Measurements from ENCODE around the gene RSBN1.
"Not testable (repeated sequence)": the region's sequence is repeated elsewhere in the genome, so short reads cannot be mapped to it uniquely, and the experiment has no call there.

The RSBN1 gene

DNA sequence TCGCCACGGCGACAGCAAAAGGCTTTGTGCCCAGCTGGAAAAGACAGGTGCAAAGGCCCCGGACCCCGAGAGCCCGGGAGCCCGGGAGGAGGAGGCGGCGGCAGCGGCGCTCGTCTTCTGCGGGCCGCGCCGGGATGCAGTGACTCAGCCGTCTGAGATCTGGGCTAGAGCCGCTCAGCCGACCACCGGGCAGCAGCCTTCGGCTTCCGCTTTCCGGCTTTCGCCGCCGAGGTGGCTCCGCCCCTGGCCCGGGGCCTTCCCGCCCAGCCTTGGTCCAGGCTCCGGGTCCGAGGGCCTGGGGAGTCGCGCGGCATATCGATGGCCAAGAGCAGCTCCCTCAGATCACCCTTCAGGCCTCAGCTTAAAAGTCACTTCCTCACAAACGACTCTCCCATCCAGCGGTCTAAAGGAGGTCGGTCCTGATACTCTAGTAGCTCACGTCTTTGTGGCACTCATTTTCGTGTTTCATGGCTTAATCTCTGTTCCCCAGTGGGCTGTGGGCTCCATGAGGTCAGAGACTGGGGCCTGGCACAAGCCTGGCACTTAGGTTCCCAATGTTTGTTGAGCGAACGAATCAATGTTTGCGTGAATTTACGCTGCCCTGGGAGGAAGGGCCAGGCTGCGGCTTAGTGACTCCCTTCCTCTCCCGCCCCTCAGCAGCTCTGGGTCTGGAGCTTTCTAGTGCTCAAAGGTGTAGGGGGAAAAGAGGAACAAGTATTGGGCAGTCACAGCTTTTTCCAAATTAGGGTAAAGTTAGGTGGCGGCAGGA lies 52.8 kb downstream of the RSBN1 start, which contains the start of gene PHTF1:
TSS of gene PHTF1 (minus strand) at position 154 of the 769 bp plus-strand sequence. CDS start 783 bp downstream, outside the sequence.
- peaks cover 6% of the 10 kb centered on the region for H3K4me1 ChIP-seq (ENCODE audit: control insufficient read depth, insufficient read depth, low read length, poor library complexity, severe bottlenecking)
- H3K4me3 ChIP-seq (ENCODE audit: extremely low read depth, insufficient read depth, low read length, poor library complexity, severe bottlenecking) = peak within 1 kb of the TSS; percentile 85
- no peaks in the 10 kb centered on the region for H3K9me3 ChIP-seq (ENCODE audit: control insufficient read depth, low read length)
- peak within 1 kb of the TSS; percentile 98 for H3K27ac ChIP-seq (ENCODE audit: low read depth, low read length, severe bottlenecking)
- WGBS, 2 experiments (ENCODE audit: insufficient coverage in 2 of 2) = 1% methylated on average over 37 to 39 of the region's 47 CpGs
- H3K36me3 ChIP-seq (ENCODE audit: control insufficient read depth, insufficient read depth, low read length) = peaks cover 26% of the 10 kb centered on the region

DNA sequence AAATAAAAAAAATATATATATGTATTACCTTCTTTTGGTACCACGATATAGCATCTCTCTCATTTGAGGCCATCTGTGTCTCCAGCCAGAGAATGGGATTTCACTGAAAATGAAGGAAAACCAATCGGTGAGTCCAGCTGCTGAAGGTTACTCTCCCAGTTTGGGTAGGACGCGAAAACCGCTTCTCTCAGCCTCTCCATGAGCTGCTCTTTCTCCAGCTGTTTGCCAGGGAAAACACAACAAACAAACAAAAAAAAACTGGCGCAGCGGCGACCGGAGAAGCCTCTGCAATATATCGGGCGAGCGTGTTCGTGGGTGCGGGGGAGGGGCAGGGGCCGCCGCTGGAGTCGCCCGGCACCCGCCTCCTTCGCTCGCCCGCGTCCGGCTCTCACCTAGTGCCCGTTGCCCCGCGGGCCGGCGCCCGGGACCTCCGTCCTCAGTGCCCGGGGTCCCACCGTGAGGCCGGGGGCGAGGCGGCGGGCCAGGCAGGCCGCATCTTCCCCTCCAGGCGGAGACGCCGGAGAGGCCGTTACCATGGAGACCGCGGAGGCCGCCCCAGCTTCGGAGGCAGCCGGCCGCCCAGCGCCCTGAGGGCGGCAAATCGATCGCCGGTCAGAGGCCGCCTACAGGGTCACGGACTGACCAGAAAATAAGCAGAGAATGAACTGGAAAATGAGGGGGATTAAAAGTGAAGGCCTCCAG lies 53.5 kb downstream of the RSBN1 start:
- H3K9me3 ChIP-seq (ENCODE audit: control insufficient read depth, low read length) = no peaks in the 10 kb centered on the region
- H3K27ac ChIP-seq (ENCODE audit: low read depth, low read length, severe bottlenecking) = peak overlapping the region; percentile 98
- 0 to 2% methylated on average over 23 to 32 of the region's 55 CpGs for WGBS, 2 experiments (ENCODE audit: insufficient coverage in 2 of 2)
- peak overlapping the region; percentile 85 for H3K4me3 ChIP-seq (ENCODE audit: extremely low read depth, insufficient read depth, low read length, poor library complexity, severe bottlenecking)
- H3K36me3 ChIP-seq (ENCODE audit: control insufficient read depth, insufficient read depth, low read length) = peaks cover 28% of the 10 kb centered on the region
- H3K4me1 ChIP-seq (ENCODE audit: control insufficient read depth, insufficient read depth, low read length, poor library complexity, severe bottlenecking) = peaks cover 6% of the 10 kb centered on the region

DNA sequence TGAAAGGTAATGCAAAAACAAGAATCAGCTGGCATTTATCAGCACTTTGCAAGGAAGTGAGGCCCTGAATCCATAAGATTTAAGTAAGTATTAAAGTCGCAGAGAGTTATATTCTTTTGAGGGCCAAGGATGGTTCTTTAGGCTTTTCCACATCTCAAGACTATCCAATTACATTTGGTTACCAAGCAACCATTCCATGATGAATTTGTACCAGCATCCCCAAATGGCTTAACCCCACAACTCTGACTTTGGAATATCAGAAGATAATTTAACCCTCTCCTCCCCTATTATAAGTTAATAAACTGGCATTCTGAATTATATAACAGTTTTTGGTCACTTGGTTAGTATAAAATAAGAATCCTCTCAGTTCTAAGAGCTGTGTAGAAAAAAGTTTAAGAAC lies 55.8 kb downstream of the RSBN1 start:
- H3K4me1 ChIP-seq (ENCODE audit: control insufficient read depth, insufficient read depth, low read length, poor library complexity, severe bottlenecking) = peaks cover 6% of the 10 kb centered on the region
- H3K36me3 ChIP-seq (ENCODE audit: control insufficient read depth, insufficient read depth, low read length) = peaks cover 35% of the 10 kb centered on the region
- WGBS, 2 experiments (ENCODE audit: insufficient coverage in 2 of 2) = no CpG with 5 or more reads among the region's 1 CpG
- H3K4me3 ChIP-seq (ENCODE audit: extremely low read depth, insufficient read depth, low read length, poor library complexity, severe bottlenecking) = peak overlapping the region; percentile 85
- H3K27ac ChIP-seq (ENCODE audit: low read depth, low read length, severe bottlenecking) = no peak overlapping the region
- no peaks in the 10 kb centered on the region for H3K9me3 ChIP-seq (ENCODE audit: control insufficient read depth, low read length)

DNA sequence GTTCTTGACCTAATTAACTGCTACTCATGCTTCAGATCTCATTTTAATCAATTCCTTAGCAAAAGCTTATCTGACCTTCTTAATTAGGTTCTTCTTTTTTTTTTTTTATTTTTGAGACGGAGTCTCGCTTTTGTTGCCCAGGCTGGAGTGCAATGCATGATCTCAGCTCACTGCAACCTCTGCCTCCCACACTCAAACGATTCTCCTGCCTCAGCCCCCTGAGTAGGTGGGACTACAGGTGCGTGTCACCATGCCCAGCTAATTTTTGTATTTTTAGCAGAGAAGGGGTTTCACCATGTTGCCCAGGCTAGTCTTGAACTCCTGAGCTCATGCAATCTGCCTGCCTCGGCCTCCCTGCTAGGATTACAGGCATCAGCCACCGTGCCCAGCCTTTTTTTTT lies 58.9 kb downstream of the RSBN1 start:
- WGBS, 2 experiments (ENCODE audit: insufficient coverage in 2 of 2) = 93% methylated on average over 5 to 6 of the region's 6 CpGs
- not testable (repeated sequence) for H3K27ac ChIP-seq (ENCODE audit: low read depth, low read length, severe bottlenecking); H3K4me1 ChIP-seq (ENCODE audit: control insufficient read depth, insufficient read depth, low read length, poor library complexity, severe bottlenecking); H3K9me3 ChIP-seq (ENCODE audit: control insufficient read depth, low read length); H3K4me3 ChIP-seq (ENCODE audit: extremely low read depth, insufficient read depth, low read length, poor library complexity, severe bottlenecking)
- peaks cover 57% of the 10 kb centered on the region for H3K36me3 ChIP-seq (ENCODE audit: control insufficient read depth, insufficient read depth, low read length)

DNA sequence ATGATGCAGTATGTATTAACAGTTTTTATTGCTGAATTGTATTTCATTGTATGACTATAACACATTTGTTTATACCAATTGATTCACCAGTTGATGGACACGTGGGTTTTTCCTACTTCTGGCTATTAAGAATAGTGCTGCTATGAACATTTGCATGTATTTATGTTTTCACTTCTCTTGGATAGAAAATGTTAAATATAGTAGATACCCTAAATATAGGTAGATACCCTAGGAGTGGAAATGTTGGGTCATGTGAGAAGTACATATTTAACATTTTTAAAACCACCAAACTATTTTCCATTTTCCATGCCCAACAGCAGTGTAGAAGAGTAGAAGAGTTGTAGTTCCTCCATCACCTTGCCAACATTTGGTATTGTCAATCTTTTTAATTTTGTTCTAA lies 60.8 kb downstream of the RSBN1 start:
- Histone ChIP-seq H3K27ac (ENCODE audit: low read depth, low read length, severe bottlenecking) (no peak overlapping the region), H3K9me3 (ENCODE audit: control insufficient read depth, low read length) (no peaks in the 10 kb centered on the region), H3K36me3 (ENCODE audit: control insufficient read depth, insufficient read depth, low read length) (peaks cover 66% of the 10 kb centered on the region), H3K4me3 (ENCODE audit: extremely low read depth, insufficient read depth, low read length, poor library complexity, severe bottlenecking) (no peak overlapping the region), H3K4me1 (ENCODE audit: control insufficient read depth, insufficient read depth, low read length, poor library complexity, severe bottlenecking) (peaks cover 4% of the 10 kb centered on the region)
- no CpG with 5 or more reads among the region's 1 CpG for WGBS, 2 experiments (ENCODE audit: insufficient coverage in 2 of 2)

DNA sequence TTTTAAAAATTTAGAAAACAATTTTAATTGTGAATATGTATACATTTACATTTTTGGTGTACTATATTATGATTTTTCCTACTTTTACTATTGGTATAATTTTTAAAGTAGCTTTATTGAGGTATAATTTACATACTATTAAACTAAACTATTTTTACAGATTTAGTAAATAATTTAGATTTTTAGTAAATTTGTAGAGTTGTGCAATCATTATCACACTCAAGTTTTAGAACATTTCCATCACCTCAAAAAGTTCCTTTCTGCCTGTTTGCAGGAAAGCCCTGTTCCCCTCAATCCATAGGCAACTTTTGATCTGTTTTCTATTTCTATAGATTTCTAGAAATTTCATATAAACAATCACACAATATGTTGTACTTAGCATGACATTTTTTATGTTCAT lies 61.2 kb downstream of the RSBN1 start:
- Histone ChIP-seq H3K9me3 (ENCODE audit: control insufficient read depth, low read length) (no peaks in the 10 kb centered on the region), H3K27ac (ENCODE audit: low read depth, low read length, severe bottlenecking) (no peak overlapping the region), H3K4me3 (ENCODE audit: extremely low read depth, insufficient read depth, low read length, poor library complexity, severe bottlenecking) (no peak overlapping the region), H3K36me3 (ENCODE audit: control insufficient read depth, insufficient read depth, low read length) (peaks cover 65% of the 10 kb centered on the region), H3K4me1 (ENCODE audit: control insufficient read depth, insufficient read depth, low read length, poor library complexity, severe bottlenecking) (no peaks in the 10 kb centered on the region)

DNA sequence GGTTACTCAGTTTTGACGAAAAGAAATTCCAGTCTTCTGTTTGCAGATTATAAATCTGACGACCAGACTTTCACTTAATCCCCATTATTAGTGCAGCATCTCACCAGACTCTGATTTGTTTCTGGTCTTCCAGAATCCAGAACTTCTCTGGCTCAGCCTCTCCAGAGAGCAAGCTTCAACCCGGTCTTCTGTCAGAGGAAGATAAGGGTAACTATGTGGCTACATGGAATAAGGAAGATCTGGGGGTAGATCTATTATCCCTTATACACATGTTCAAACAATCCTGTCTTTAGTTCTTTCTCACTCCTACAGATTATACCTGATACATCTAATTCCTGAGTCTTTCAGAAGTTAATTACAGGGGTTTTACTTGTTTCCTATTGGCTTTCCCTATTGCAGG lies 62.9 kb downstream of the RSBN1 start:
- WGBS, 2 experiments (ENCODE audit: insufficient coverage in 2 of 2) = 80 to 94% methylated on average over 2 of the region's 3 CpGs
- Histone ChIP-seq H3K4me3 (ENCODE audit: extremely low read depth, insufficient read depth, low read length, poor library complexity, severe bottlenecking) (no peak overlapping the region), H3K36me3 (ENCODE audit: control insufficient read depth, insufficient read depth, low read length) (peaks cover 61% of the 10 kb centered on the region), H3K27ac (ENCODE audit: low read depth, low read length, severe bottlenecking) (no peak overlapping the region), H3K4me1 (ENCODE audit: control insufficient read depth, insufficient read depth, low read length, poor library complexity, severe bottlenecking) (no peaks in the 10 kb centered on the region), H3K9me3 (ENCODE audit: control insufficient read depth, low read length) (no peaks in the 10 kb centered on the region)

DNA sequence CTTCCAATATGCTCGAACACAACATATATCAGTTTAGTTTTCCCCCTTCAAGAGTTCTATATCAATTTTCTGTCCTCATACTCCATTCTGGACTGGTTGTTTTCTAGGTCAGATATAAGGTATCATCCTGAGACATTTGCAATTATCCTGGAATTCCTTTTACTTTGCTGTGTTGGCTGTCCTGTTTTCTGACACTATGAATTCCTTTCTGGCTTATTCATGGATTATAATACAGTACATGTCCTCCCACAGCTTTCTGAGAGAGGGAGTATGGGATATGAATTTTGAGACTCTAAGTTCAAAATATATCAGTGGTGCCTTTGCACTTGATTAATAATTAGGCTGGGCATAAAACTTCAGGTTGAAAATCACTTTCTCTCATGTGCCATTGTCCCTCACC lies 64.9 kb downstream of the RSBN1 start:
- WGBS, 2 experiments (ENCODE audit: insufficient coverage in 2 of 2) = 86 to 91% methylated on average over 1 of the region's 1 CpG

DNA sequence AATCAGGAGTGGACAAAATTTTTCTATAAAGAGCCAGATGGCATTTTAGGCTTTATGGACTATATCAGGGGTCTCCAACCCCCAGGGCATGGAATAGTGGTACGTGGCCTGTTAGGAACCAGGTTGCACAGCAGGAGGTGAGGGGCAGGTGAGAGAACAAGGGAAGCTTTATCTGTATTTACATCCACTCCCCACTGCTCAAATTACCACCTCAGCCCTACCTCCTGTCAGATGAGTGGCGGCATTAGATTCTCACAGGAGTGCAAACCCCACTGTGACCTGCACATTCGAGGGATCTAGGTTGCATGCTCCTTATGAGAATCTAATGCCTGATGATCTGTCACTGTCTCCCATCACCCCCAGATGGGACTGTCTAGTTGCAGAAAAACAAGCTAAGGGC lies 66.9 kb downstream of the RSBN1 start:
- Histone ChIP-seq H3K4me1 (ENCODE audit: control insufficient read depth, insufficient read depth, low read length, poor library complexity, severe bottlenecking) (no peaks in the 10 kb centered on the region), H3K4me3 (ENCODE audit: extremely low read depth, insufficient read depth, low read length, poor library complexity, severe bottlenecking) (no peak overlapping the region), H3K9me3 (ENCODE audit: control insufficient read depth, low read length) (no peaks in the 10 kb centered on the region), H3K36me3 (ENCODE audit: control insufficient read depth, insufficient read depth, low read length) (peaks cover 68% of the 10 kb centered on the region), H3K27ac (ENCODE audit: low read depth, low read length, severe bottlenecking) (no peak overlapping the region)
- 72 to 100% methylated on average over 2 of the region's 3 CpGs for WGBS, 2 experiments (ENCODE audit: insufficient coverage in 2 of 2)

More for the DNA sequence above, 64.9 kb downstream of the RSBN1 start:
- no peak overlapping the region for H3K4me3 ChIP-seq (ENCODE audit: extremely low read depth, insufficient read depth, low read length, poor library complexity, severe bottlenecking)
- H3K36me3 ChIP-seq (ENCODE audit: control insufficient read depth, insufficient read depth, low read length) = peaks cover 70% of the 10 kb centered on the region
- no peaks in the 10 kb centered on the region for H3K4me1 ChIP-seq (ENCODE audit: control insufficient read depth, insufficient read depth, low read length, poor library complexity, severe bottlenecking)
- H3K9me3 ChIP-seq (ENCODE audit: control insufficient read depth, low read length) = no peaks in the 10 kb centered on the region
- no peak overlapping the region for H3K27ac ChIP-seq (ENCODE audit: low read depth, low read length, severe bottlenecking)

DNA sequence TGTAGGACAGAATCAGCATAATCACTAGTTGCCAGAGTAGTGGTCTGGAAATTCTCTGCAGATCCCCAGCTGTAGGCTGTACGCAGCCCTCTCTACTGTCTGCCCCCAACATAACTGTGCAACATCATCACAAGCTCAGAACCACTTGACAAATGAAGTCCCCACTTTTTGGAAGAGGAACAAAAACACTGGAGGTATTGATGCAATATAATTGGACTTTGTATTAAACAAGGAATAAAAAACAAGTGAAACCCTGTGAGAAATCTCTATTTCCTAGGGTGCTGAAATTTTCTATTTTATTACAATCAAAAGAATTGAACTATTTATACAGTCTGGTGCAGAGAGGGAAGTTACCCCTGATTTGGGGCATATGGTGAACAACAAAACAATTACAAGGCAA lies 68.2 kb downstream of the RSBN1 start:
- Histone ChIP-seq H3K4me3 (ENCODE audit: extremely low read depth, insufficient read depth, low read length, poor library complexity, severe bottlenecking) (no peak overlapping the region), H3K4me1 (ENCODE audit: control insufficient read depth, insufficient read depth, low read length, poor library complexity, severe bottlenecking) (no peaks in the 10 kb centered on the region), H3K27ac (ENCODE audit: low read depth, low read length, severe bottlenecking) (no peak overlapping the region), H3K9me3 (ENCODE audit: control insufficient read depth, low read length) (no peaks in the 10 kb centered on the region), H3K36me3 (ENCODE audit: control insufficient read depth, insufficient read depth, low read length) (peaks cover 65% of the 10 kb centered on the region)
- WGBS, 2 experiments (ENCODE audit: insufficient coverage in 2 of 2) = no CpG with 5 or more reads among the region's 1 CpG

DNA sequence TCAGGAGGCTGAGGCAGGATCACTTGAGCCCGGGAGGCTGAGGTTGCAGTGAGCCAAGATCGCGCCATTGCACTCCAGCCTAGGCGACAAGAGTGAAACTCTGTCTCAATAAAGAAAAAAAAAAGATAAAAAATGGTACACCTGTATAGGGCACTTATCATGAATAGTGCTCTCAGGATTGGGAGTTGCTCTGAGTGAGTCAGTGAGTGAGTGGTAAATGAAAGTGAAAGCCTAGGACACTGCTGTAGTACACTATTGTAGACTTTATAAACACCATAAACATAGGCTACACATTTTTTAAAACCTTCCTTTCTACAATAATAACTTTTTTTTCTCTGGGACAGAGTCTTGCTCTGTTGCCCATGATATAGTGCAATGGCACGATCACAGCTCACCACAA lies 69.8 kb downstream of the RSBN1 start:
- H3K4me1 ChIP-seq (ENCODE audit: control insufficient read depth, insufficient read depth, low read length, poor library complexity, severe bottlenecking) = no peaks in the 10 kb centered on the region
- WGBS, 2 experiments (ENCODE audit: insufficient coverage in 2 of 2) = 97 to 100% methylated on average over 4 of the region's 5 CpGs

More for the DNA sequence above, 69.8 kb downstream of the RSBN1 start:
- Histone ChIP-seq H3K27ac (ENCODE audit: low read depth, low read length, severe bottlenecking) (no peak overlapping the region), H3K4me3 (ENCODE audit: extremely low read depth, insufficient read depth, low read length, poor library complexity, severe bottlenecking) (no peak overlapping the region), H3K36me3 (ENCODE audit: control insufficient read depth, insufficient read depth, low read length) (peaks cover 63% of the 10 kb centered on the region), H3K9me3 (ENCODE audit: control insufficient read depth, low read length) (no peaks in the 10 kb centered on the region)

All from mesodermal cell (in vitro differentiated cells).